KMS-11 (cell line): ENCODE measurements around the gene TTC17.

ENCODE experiments used
- H2AFZ ChIP-seq: fragments of 200-600 bp; sonication (generic); 2 replicates; pipeline ENCODE4 v1.6.1; 2016; ENCODE audit warnings: antibody characterized with exemption, mixed run types, low read depth
- H3K27ac ChIP-seq: fragments of 200-600 bp; sonication (generic); 2 replicates; pipeline ENCODE4 v1.6.1; 2016; ENCODE audit warnings: mild to moderate bottlenecking, mixed run types
- H3K27me3 ChIP-seq: fragments of 200-600 bp; sonication (generic); 2 replicates; pipeline ENCODE4 v1.6.1; 2017; ENCODE audit warnings: mild to moderate bottlenecking, low read depth, mixed run types, moderate library complexity; ENCODE audit not compliant: insufficient read depth
- H3K36me3 ChIP-seq: fragments of 200-600 bp; sonication (generic); 2 replicates; pipeline ENCODE4 v1.6.1; 2017; ENCODE audit warnings: mild to moderate bottlenecking, mixed run types; ENCODE audit not compliant: insufficient read depth
- H3K4me1 ChIP-seq: fragments of 200-600 bp; sonication (generic); 2 replicates; pipeline ENCODE4 v1.6.1; 2016; ENCODE audit warnings: mild to moderate bottlenecking, low read depth, mixed run types; ENCODE audit not compliant: poor library complexity, severe bottlenecking
- H3K4me2 ChIP-seq: fragments of 200-600 bp; sonication (generic); 2 replicates; pipeline ENCODE4 v1.7.0; 2016; ENCODE audit warnings: mild to moderate bottlenecking, mixed run types
- H3K4me3 ChIP-seq: fragments of 200-600 bp; sonication (generic); IDR thresholded peaks from 2 replicates; pipeline ENCODE4 v1.6.1; 2017; ENCODE audit warnings: low read depth, low read length, mixed read lengths; ENCODE audit not compliant: insufficient read depth
- H3K79me2 ChIP-seq: fragments of 200-600 bp; sonication (generic); 2 replicates; pipeline ENCODE4 v1.6.1; 2016; ENCODE audit warnings: low read depth, mixed run types; ENCODE audit not compliant: insufficient read depth
- H3K9ac ChIP-seq: fragments of 200-600 bp; sonication (generic); 2 replicates; pipeline ENCODE4 v1.6.1; 2016; ENCODE audit warnings: mild to moderate bottlenecking, mixed run types
- H4K20me1 ChIP-seq: fragments of 200-600 bp; sonication (generic); 2 replicates; pipeline ENCODE4 v1.6.1; 2016; ENCODE audit warnings: mild to moderate bottlenecking, mixed run types; ENCODE audit not compliant: insufficient read depth
- TF ChIP-seq, protein P1 (sequence below): fragments of 200-600 bp; sonication (generic); conservative IDR thresholded peaks from 2 replicates; pipeline ENCODE4 v1.6.1; 2017; ENCODE audit warnings: low read depth, mild to moderate bottlenecking, antibody characterized with exemption, low read length, moderate library complexity, mixed read lengths

TTC17 gene

GRCh38 chr11:43542750-43543712 lies 184.3 kb downstream of the TTC17 start:
- Histone ChIP-seq H3K27me3 (no peaks in the 10 kb centered on the region), H3K4me2 (no peak overlapping the region), H4K20me1 (no peaks in the 10 kb centered on the region)

More at GRCh38 chr11:43542750-43543712, 184.3 kb downstream of the TTC17 start:
- H3K27ac ChIP-seq = no peak overlapping the region
- H2AFZ ChIP-seq = no peak overlapping the region
- H3K4me1 ChIP-seq = no peaks in the 10 kb centered on the region
- no peaks in the 10 kb centered on the region for H3K36me3 ChIP-seq
- TF ChIP-seq, protein P1, sequence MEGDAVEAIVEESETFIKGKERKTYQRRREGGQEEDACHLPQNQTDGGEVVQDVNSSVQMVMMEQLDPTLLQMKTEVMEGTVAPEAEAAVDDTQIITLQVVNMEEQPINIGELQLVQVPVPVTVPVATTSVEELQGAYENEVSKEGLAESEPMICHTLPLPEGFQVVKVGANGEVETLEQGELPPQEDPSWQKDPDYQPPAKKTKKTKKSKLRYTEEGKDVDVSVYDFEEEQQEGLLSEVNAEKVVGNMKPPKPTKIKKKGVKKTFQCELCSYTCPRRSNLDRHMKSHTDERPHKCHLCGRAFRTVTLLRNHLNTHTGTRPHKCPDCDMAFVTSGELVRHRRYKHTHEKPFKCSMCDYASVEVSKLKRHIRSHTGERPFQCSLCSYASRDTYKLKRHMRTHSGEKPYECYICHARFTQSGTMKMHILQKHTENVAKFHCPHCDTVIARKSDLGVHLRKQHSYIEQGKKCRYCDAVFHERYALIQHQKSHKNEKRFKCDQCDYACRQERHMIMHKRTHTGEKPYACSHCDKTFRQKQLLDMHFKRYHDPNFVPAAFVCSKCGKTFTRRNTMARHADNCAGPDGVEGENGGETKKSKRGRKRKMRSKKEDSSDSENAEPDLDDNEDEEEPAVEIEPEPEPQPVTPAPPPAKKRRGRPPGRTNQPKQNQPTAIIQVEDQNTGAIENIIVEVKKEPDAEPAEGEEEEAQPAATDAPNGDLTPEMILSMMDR = no peak
- no peak overlapping the region for H3K9ac ChIP-seq
- no peak overlapping the region for H3K4me3 ChIP-seq
- H3K79me2 ChIP-seq = no peaks in the 10 kb centered on the region
